IPS DF 4.7 (cell line): ENCODE results near the gene USP11.

ENCODE experiments used
- DNase-seq: peaks from one replicate; pipeline ENCODE4 v3.0.0-alpha.2; 2013; ENCODE audit warnings: low spot score; ENCODE audit errors: extremely low read depth

USP11 gene

DNA sequence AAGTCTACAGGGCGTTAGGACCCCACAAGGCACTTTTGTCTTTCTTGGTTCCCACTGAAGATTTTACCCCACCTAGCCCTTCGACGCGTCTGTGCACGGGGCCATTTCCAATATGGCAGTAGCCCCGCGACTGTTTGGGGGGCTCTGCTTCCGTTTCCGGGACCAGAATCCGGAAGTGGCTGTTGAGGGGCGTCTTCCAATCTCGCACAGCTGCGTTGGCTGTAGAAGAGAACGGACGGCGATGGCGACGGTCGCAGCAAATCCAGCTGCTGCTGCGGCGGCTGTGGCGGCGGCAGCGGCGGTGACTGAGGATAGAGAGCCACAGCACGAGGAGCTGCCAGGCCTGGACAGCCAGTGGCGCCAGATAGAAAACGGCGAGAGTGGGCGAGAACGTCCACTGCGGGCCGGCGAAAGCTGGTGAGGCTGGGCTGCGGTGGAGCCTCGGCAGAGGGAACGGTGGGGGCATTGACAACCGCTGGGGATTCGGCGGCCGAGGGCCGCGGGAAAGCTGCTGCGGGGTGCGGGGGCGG is at the start of gene USP11:
Gene USP11, plus strand, starts transcription at position 207 of the 530 bp plus-strand sequence. Its CDS starts 35 bp downstream, at position 242.
- DNase-seq = no peak

DNA sequence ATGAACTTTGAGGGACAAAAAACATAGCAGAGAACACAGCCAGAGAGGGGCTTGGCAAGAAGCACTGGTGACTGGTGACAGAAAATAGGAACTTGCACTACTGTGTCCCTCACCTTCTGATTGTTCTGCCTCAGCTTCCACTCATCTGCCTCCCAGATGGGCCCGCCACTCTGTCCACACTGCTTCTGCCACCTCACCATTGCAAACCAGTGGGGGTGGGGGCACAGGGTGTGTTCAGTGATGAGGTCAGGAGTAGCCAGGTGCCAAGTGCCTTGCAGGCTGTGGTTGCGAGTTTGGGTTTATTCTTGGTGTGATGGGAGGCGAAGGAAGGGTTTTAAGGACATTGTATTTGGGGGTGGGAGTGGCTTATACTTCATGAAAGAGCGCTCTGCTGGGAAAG is 48.3 kb upstream of the USP11 start:
- no peak for DNase-seq

DNA sequence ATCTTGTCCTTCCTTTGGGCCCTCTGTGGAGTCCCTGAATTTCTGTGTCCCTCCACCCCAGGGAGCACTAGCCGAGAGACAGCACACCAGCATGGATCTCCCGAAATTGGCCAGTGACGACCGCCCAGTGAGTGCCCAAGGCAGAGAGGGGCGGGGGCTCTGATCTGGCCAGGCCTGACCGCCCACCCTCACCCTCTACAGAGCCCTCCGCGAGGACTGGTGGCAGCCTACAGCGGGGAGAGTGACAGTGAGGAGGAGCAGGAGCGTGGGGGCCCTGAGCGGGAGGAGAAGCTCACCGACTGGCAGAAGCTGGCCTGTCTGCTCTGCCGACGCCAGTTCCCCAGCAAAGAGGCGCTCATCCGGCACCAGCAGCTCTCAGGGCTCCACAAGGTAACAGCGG is 47.6 kb upstream of the USP11 start:
- DNase-seq = no peak

DNA sequence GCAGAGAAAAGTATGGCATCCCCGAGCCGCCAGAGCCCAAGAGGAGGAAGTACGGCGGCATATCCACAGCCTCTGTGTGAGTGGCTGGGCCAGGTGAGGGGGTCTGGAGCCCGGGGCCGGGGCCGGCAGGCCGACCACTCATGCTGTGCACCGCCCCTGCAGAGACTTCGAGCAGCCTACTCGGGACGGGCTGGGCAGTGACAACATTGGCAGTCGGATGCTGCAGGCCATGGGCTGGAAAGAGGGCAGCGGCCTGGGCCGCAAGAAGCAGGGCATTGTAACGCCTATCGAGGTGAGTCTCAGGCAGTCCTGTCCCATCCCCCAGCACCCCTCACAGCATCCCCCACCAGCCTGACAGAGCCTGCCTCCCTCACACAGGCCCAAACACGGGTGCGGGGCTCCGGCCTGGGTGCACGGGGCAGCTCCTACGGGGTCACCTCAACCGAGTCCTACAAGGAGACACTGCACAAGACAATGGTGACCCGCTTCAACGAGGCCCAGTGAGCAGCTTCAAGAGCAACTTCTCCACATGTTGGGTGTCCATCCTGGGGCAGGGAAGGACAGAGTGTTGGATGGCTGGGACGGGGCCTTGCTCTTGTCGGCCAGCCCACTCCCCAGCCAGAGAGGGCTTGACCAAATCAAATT is 46.6 kb upstream of the USP11 start:
- DNase-seq = no peak

DNA sequence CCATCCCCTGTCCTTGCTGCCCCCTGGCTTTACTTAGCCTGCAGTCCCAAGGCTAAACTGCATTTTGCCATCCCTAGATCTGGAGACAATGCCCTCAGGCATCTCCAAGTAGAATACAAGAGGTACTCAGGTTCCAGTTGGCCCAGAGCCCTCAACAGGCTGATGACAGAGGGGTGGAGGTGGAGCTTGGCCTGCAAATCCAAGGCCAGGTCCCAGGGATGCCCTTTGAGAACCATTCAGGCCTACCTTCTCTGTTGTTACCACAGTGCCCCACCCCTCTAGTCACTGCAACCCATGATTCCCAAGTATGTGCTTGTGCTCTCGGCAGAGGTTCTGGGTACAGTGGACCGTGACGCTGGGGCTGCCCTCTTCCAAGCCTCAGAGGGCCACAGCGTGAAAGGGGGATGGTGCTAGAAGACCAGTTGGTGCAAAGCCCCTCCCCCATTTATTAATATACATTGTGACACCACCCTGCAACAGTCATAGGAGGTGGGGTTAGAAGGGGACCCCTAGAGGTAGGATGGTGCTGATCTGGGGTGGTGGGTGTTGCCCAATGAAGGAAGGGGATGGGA is 45.6 kb upstream of the USP11 start:
- DNase-seq = no peak

DNA sequence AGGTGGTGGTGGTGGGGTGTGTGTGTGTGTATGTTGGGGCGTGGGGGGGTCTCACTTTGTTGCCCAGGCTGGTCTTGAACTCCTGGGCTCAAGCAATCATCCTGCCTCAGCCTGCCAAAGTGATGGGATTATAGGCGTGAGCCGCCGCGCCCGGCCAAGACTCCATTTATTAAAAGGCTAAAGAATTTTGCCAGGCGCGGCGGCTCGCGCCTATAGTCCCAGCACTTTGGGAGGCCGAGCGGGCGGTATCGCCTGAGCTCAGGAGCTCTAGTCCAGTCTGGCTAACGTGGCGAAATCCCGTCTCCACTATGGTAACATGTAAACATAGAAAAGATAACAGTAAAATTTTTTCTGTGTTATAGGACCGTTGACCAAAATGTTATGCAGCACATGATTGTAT is 42.9 kb upstream of the USP11 start:
- no peak for DNase-seq

DNA sequence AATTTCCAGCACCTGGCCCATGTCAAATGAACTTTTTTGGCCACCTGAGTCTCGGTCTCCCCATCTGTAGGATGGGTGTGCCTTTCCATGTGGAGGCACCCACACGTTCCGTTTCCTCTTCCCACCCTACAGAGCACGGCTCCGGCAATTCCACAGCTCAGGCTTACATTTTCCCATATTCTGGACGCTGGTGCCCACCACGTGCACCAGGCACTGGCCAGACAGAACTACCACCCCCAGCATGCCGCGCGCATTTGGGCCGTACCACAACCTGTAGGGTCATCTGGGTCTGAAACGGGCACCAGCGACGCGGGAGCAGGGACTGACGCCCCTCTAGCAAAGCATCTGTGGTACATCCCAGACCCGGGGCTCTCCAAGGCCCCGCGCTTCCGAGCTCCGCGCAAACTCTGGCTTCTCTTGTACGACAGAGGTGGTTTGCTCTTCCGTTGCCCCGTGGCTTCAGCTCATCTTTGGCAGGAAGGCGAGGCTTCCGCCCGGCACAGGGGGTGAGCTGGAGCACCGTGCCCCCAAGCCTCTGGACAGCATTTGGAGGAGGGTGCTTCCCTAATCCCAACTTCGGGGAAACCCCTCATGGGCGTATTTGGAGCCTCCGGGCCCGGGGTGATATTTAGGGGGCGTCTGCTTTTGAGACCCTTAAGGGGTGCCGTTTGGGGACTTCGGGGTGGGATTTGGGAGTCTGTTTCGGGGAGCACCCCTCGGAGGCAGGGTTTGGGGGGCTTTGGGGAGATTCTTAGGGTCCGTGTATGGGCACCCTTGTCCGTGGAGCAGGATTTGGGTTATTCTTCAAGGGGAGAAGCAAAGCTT is 42.2 kb upstream of the USP11 start:
- DNase-seq = no peak

DNA sequence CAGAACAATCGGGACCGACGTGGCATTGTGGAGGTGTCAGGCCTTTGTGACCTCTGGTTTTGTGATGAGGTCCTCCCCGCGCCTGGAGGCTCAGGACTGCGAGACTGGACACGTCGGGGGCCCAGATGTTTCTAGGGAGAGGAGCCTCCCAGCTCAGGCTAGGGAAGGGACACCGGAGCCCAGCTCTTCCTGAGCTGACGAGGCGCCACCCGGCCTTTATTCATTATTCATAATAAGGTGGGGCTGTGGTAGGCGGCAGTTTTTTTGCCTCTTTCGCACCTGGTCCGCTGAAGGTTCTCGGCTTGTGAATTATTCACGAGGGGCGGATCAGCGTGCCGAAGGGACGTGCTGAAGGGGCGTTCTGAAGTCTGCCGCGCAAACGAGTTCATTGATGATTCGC is 41.5 kb upstream of the USP11 start:
- no peak for DNase-seq

DNA sequence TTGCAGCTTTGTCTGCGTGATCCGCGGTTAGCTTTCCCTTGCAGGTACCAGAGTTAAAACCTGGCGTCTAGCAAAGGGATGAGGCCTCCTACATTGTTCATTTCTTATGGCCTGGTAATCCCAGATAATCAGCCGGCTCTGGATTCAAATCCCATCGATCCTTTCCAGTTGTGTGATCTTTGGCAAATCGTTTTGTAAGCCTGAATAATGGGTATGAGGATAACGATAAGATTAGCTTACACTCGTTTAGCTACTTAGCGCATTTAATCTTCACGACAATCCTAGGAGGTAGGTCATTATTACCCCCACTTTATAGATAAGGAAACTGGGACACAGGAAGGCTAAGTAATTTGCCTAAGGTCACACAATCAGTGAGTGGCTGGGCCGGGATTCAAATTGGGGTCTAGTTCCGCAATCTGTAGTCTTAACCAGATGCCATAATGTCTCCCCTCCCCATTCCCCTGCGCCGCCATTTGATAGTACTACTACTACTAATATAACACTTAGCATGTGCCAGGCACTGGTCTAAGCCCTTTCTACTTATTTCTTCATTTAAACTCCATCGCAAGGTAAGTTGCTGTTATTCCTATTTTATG is 40.9 kb upstream of the USP11 start:
- no peak for DNase-seq

DNA sequence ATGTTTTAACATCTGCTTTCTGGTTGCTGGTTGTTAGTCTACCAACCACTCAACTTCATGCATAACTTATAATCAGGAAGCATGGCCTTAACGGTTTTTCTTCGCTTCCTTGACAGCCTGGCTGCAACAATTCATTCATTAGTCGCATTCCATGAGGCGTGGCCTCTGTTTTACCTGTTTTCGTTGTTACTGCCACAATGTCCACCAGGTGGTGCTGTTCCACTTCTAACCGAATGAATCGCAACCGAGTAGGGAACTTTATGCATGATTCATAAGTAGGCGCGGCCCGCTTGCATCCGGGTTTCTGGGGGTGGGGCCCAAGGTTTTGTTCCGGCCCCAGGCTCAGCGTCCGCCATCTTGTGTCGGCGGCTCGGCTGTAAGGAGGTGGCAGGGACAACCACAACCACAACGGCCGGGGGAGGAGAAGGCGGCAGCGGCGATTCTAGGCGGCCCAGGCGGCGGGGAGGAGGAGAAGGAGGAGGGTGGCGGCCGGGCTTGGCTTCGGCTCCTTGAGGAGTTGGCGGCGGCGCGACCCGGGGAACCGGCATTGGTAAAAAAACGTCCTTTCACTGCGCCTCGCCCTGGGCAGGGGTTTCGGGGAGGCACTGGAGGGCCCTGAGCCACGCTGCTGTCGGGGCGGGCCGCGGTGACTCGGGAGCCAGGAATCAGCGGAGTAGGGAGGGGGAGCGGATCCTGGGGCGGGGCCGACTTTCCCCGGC is 39.2 kb upstream of the USP11 start, which contains the start of gene UBA1:
Gene UBA1, plus strand, starts transcription at position 355 of the 719 bp plus-strand sequence. CDS start 4,974 bp downstream, outside the sequence.
- DNase-seq = no peak

DNA sequence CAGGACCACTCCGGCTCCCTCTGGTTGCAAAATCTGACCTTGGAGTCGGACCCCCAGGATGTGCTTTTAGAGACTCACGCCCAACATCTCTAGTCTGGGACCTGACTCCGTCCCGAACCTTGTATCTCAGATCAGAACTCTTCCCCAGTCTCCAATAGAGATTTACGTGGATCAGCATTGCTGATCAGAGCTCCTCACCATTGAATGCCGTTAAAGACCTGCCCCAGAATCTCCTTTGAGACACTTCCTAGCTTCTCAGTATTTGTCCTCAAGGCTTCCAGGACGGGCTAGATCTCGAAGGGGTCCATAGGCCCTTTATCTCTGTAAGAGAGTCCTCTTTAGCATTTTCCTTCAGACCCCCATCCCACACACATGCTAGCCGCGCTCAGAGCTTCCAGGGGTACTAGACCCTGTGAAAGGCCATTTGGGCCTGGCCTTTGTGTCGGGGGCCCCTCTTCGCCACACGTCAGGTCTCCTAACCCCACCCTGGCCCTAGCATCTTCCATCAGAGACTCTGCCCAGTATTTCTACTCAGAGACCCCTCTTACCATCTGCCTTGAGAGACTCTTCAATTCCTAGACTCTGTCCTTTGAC is 38.5 kb upstream of the USP11 start:
- DNase-seq = no peak

DNA sequence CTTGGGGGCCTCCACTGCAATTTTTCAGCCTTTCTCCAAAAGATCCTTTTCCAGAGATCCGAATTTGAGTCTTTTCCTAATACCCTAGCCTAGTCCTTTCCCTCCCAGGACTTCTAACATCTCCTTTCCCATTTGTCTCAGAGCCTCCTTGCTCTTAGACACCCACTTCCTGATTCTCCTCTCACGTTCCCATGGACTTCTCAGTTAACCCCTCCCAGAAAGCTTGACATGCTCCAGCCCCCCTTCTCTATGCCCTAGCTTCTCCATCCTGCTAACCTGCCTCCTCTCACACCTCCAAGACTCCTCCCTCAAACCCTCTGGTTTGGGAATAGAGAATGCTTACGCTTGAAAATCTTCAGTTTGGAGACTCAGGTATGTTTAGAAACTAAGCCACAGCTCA is 36.7 kb upstream of the USP11 start:
- no peak for DNase-seq

DNA sequence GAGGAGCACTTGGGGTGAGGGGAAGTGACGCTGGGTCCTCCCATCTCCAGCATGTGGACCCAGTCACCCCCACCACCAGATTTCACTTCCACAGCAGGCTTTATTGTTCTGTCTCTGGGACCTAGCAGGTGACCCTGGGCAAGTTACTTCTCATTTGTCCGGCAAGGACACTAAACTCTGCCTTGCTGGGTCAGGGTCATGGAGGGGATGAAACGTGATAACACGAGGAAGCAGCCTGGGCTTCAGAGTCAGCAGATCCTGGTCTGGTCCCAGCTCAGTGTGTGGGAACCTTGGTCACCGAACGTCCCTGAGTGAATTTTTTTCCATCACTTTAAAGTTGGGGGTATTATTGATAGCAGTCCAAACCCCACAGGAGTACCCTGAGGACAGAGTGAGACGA is 35.3 kb upstream of the USP11 start:
- DNase-seq = no peak

DNA sequence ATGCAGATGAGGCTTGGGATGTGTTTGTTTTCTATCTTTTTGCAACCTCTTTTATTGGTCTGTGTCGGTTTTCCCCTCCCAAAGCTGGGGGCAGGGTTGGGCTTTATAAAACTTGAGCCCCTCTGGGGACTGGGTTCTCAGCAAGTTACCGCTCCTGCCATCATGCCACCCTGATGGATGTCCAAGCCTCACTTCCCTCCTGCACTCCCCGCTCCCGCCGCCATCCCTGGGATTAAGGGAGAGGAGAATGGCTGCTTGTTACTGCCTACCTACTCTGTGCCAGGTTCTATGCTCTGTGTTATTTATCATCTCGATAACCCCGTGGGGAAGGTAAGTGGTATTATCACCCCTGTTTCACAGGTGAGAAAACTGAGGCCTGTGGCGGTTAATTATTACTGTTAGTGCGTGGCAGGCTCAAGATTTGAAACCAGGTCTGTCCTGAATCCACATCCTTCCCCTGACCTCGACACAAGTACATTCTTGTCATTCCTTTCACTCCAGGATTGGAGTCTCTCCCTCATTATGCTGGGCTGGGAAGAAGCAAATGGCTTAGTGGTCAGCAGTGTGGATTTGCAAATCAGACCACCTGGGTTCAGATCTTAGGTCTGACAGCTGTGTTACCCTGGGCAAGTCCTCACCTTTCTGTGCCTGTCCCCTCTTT is 34.7 kb upstream of the USP11 start:
- no peak for DNase-seq

DNA sequence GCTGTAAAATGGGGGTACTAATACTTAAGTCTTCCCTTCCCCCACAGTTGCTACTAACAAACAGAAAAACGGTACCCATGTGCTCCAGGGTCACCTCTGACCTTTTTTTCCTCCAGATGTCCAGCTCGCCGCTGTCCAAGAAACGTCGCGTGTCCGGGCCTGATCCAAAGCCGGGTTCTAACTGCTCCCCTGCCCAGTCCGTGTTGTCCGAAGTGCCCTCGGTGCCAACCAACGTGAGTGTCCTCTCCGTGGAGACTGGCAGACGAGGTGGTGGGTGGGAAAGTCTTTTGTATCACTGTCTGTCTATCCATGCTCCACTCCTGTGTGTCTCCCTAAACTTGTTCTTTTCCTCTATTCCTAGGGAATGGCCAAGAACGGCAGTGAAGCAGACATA is 34.1 kb upstream of the USP11 start:
- no peak for DNase-seq

DNA sequence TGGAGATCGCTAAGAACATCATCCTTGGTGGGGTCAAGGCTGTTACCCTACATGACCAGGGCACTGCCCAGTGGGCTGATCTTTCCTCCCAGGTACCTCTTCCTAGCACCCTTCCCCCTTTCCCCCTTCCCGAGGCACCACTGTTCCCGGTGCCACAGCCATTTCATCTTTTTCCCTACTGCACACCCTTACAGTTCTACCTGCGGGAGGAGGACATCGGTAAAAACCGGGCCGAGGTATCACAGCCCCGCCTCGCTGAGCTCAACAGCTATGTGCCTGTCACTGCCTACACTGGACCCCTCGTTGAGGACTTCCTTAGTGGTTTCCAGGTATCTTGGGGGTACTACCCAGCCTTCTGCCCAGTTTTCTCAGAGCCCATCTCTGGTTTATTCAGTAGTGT is 33.5 kb upstream of the USP11 start:
- no peak for DNase-seq

DNA sequence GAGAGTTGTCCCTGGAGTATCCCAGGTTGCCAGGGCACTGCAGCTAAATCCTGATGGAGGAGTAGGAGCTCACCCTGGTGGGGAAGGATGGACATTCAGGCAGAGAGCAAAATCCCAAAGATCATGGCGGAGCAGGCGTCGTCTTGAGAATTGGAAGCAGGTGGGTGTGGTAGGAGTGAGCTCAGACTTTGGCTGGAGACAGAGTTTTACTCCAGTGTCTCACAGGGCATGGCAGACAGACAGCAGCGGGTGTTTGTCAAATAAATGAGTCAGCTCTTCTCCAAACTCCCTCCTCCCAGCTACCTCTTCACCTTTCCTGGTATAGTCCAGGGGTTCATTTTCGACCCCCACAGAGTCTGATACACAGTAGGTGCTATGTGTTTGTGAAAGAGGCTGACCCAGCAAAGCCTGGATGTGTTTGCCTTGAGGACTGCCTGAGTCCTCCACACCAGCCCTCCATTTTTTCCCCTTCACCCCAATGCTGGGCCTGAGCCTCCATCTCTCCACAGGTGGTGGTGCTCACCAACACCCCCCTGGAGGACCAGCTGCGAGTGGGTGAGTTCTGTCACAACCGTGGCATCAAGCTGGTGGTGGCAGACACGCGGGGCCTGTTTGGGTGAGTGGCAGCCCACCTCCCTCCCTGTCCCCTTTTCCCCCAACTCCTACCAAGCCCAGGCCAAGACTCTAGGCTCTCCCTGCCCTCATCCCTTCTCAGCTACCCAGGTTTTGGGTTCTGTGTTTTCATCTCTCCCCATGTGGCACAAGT is 32.2 kb upstream of the USP11 start:
- no peak for DNase-seq

DNA sequence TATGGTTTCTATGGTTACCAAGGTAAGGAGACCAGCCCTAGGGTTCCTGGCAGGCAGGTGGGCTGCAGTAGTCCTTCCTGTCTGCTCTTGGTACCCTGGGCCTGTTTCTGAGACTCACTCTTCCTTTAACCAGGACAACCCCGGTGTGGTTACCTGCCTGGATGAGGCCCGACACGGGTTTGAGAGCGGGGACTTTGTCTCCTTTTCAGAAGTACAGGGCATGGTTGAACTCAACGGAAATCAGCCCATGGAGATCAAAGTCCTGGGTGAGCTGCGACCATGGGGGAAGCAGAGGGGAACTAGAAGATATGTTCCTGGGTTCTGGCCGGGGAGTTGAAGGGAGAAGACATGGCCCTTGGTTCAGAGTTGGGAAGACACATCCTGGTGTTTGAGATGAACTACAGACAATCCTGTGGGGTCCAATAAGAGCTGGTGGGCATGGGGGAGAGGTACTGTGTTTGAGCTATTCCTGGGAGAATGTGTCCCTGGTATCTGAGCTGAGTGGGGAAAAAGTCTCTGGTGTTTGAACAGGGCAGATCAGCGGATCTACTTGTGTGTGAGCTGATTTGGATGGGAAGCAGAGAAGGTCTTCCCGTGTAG is 31.4 kb upstream of the USP11 start:
- DNase-seq = no peak

DNA sequence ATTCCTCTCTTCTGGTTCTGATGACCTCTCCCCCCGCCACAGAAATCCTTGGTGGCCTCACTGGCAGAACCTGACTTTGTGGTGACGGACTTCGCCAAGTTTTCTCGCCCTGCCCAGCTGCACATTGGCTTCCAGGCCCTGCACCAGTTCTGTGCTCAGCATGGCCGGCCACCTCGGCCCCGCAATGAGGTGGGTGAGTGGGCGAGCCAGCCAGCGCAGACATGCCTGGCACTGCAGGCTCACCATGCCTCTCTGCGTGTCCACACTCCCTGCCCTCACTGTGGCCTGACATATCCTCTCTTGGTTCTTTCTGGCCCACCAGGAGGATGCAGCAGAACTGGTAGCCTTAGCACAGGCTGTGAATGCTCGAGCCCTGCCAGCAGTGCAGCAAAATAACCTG is 30.5 kb upstream of the USP11 start:
- no peak for DNase-seq
